ENCODE results near the gene EPAS1.

GRCh38 chr2:46270384-46270783 lies 26.8 kb upstream of the EPAS1 start:
- no peak for TF ChIP-seq CTCF (conservative IDR thresholded peaks at IDR 0.05)
- TF ChIP-seq EZH2 (IDR thresholded peaks at IDR 0.05; ENCODE audit: low read depth) = no peak

Data from PC-9 (cell line).